Measurements from ENCODE around the gene MANEA. TPM values are rescaled to one million over a fixed set of nuclear protein-coding genes. Genes with fewer than 3 reads are reported as not detected.
"Not testable (repeated sequence)": the region's sequence is repeated elsewhere in the genome, so short reads cannot be mapped to it uniquely, and the experiment has no call there.

MANEA gene
- total and polyA plus RNA-seq, 12 donors = 2.6 to 7.0 (median 5.7) TPM

DNA sequence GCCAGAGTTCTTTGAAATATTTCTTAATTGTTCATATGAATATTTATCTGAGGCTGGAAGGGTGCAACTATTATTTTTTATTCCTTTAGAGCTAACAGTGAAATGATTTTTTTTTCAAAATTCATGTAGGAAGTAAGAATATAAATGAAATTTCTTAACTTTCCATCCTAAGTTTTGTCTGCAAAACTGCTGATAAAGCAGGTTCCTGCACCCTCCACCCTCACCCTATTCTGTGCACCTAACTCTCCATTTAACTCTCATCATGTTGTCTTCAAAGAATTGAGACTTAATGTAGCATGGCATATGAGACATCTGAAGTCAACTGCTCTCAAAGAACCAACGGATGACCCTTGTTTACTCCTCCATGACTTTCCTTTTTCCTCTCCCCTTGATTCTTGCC, 23.5 kb upstream of the MANEA start:
- intact Hi-C loops (cut with DNase I) = no loop called here
- peaks cover 0 to 4% (median 0%) of the 10 kb centered on the region in 9 donors for H3K36me3 ChIP-seq
- ATAC-seq (no peak), DNase-seq (no peak)
- WGBS, 2 donors = 71 to 74% methylated on average over 1 of the region's 1 CpG
- peaks cover 0 to 6% (median 0%) of the 10 kb centered on the region in 11 donors for H3K9me3 ChIP-seq
- TF ChIP-seq, protein P1, sequence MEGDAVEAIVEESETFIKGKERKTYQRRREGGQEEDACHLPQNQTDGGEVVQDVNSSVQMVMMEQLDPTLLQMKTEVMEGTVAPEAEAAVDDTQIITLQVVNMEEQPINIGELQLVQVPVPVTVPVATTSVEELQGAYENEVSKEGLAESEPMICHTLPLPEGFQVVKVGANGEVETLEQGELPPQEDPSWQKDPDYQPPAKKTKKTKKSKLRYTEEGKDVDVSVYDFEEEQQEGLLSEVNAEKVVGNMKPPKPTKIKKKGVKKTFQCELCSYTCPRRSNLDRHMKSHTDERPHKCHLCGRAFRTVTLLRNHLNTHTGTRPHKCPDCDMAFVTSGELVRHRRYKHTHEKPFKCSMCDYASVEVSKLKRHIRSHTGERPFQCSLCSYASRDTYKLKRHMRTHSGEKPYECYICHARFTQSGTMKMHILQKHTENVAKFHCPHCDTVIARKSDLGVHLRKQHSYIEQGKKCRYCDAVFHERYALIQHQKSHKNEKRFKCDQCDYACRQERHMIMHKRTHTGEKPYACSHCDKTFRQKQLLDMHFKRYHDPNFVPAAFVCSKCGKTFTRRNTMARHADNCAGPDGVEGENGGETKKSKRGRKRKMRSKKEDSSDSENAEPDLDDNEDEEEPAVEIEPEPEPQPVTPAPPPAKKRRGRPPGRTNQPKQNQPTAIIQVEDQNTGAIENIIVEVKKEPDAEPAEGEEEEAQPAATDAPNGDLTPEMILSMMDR (IDR thresholded peaks at IDR 0.05) = no peak
- no peaks in the 10 kb centered on the region for H3K4me1 ChIP-seq
- H3K27me3 ChIP-seq = no peaks in the 10 kb centered on the region
- no peak overlapping the region for H3K4me3 ChIP-seq
- H3K27ac ChIP-seq = no peak overlapping the region

DNA sequence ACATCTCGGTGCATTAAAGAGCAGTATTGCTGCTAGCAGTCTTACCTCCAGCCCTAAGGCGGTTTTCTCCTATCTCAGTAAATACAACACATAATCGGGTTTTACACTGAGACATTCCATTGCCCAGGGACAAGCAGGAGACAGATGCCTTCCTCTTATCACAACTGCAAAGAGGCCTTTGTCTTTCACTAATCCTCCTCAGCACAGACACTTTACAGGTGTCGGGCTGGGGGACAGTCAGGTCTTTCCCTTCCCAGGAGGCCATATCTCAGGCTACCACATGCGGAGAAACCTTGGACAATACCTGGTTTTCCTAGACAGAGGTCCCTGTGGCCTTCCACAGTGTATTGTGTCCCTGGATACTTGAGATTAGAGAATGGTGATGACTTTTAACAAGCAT, 16.4 kb upstream of the MANEA start:
- H3K4me3 ChIP-seq; H3K9me3 ChIP-seq; H3K36me3 ChIP-seq; DNase-seq; intact Hi-C loops (cut with DNase I); ATAC-seq; H3K4me1 ChIP-seq; H3K27ac ChIP-seq; H3K27me3 ChIP-seq: not testable (repeated sequence)
- 39 to 47% methylated on average over 5 of the region's 5 CpGs for WGBS, 2 donors

DNA sequence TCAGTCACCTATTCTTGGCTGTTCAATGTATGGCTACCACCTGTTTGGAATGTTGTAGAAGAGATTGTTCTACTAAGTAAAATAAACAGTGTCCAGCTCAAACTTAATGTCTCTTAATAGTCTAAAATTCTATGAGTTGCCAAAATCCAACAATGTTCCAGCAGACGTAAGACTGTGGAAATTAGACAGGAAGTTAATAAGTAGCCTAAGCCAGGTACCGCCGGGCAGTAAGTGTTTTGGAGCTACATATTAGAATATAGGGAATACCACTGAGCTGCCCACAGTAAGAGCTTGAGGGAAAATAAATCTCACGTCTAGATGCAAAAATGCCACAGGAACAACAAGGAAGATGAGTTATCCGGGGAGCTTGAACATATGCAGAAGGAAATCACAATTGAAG, 7.8 kb upstream of the MANEA start:
- intact Hi-C loops (cut with DNase I) = no loop called here
- no peaks in the 10 kb centered on the region for H3K9me3 ChIP-seq
- TF ChIP-seq, protein P1 (IDR thresholded peaks at IDR 0.05) = no peak
- DNase-seq = no peak
- H3K4me1 ChIP-seq = peaks cover 0 to 11% (median 0%) of the 10 kb centered on the region in 9 donors
- no peak overlapping the region for H3K4me3 ChIP-seq
- no peak for ATAC-seq
- H3K27ac ChIP-seq = no peak overlapping the region
- no peaks in the 10 kb centered on the region for H3K36me3 ChIP-seq
- H3K27me3 ChIP-seq = no peaks in the 10 kb centered on the region
- 83 to 88% methylated on average over 5 of the region's 5 CpGs for WGBS, 2 donors

DNA sequence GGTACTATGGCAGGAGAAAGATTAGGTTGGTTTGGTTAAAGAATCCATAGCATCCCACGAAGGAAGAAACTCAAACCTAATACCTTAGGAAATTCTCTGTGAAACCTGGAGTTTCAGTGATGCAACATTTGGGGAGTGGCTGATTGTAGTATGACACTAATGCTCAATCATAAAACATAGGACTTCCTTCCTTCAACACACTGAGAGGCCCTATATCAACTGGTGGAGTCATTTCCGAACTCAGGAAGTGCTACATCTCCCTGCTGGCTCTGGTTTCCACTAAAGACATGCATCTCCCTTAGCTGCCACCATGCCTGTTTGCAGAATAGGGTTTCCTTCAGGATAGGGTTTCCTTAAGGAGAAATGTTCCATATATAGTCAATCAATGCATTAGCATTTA, 5.2 kb upstream of the MANEA start:
- TF ChIP-seq, protein P1 (IDR thresholded peaks at IDR 0.05) = no peak
- H3K9me3 ChIP-seq = no peaks in the 10 kb centered on the region
- intact Hi-C loops (cut with DNase I) = no loop called here
- no peak overlapping the region for H3K27ac ChIP-seq
- peaks cover 0 to 28% (median 19%) of the 10 kb centered on the region in 9 donors for H3K4me1 ChIP-seq
- no peak for DNase-seq
- no peak for ATAC-seq
- H3K36me3 ChIP-seq = no peaks in the 10 kb centered on the region
- H3K27me3 ChIP-seq = no peaks in the 10 kb centered on the region
- 79 to 83% methylated on average over 2 of the region's 2 CpGs for WGBS, 2 donors
- H3K4me3 ChIP-seq = no peak overlapping the region

DNA sequence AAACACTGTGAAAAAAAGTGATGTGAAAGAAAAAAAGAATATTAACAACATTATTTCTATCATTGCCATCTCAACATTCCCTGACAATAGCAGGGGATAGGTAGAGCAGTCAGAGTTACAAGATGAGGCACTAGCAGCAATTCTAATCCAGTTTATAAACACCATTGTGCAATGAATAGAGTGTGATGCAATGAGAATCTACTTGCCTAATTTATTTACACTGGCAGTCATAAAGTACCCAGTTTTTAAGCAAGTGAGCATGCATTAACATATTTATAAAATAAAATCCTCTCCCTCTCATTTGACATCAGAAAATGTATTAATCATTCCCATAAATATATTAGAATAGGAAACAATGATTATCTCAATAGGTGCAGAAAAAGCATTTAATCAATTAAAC, 2.5 kb upstream of the MANEA start:
- H3K4me3 ChIP-seq = peak overlapping the region in 1 of 10 donors; percentile 87
- H3K36me3 ChIP-seq = no peaks in the 10 kb centered on the region
- H3K27ac ChIP-seq = no peak overlapping the region
- no peak for DNase-seq
- TF ChIP-seq, protein P1 (IDR thresholded peaks at IDR 0.05) = no peak
- no peaks in the 10 kb centered on the region for H3K9me3 ChIP-seq
- H3K27me3 ChIP-seq = no peaks in the 10 kb centered on the region
- intact Hi-C loops (cut with DNase I) = no loop called here
- ATAC-seq = no peak
- H3K4me1 ChIP-seq = peaks cover 0 to 44% (median 28%) of the 10 kb centered on the region in 9 donors
